Uterus (tissue), 4 donors: ENCODE data around the gene SNRNP70. TPM values are rescaled to one million over a fixed set of nuclear protein-coding genes. Genes with fewer than 3 reads are reported as not detected.
"Not testable (repeated sequence)": the region's sequence is repeated elsewhere in the genome, so short reads cannot be mapped to it uniquely, and the experiment has no call there.

Experiments
- DNase-seq, 2 donors: peaks; one replicate each; pipeline ENCODE4 v3.0.0-alpha.2; 2019 to 2020
- H3K27ac ChIP-seq, 2 donors: fragments of 200-600 bp; sonication (generic); 1 replicate in 1 of 2; 2 replicates in 1 of 2; pipeline ENCODE4 v1.5.1; 2016 to 2018
- H3K27me3 ChIP-seq, 2 donors: fragments of 200-600 bp; sonication (generic); one replicate each; pipeline ENCODE4 v1.5.1; 2018 to 2019; ENCODE audit warnings: control low read depth in 1 of 2
- H3K36me3 ChIP-seq, 2 donors: fragments of 200-600 bp; sonication (generic); one replicate each; pipeline ENCODE4 v1.5.1; 2019; ENCODE audit warnings: control low read depth in 1 of 2
- H3K4me1 ChIP-seq, 2 donors: fragments of 200-600 bp; sonication (generic); one replicate each; pipeline ENCODE4 v1.5.1; 2018 to 2019; ENCODE audit warnings: control low read depth in 1 of 2
- H3K4me3 ChIP-seq, 2 donors: fragments of 200-600 bp; sonication (generic); 1 replicate in 1 of 2; 2 replicates in 1 of 2; pipeline ENCODE4 v1.5.1; 2018 to 2019; ENCODE audit warnings: mild to moderate bottlenecking in 1 of 2
- H3K9me3 ChIP-seq, 2 donors: fragments of 200-600 bp; sonication (generic); one replicate each; pipeline ENCODE4 v1.5.1; 2019; ENCODE audit warnings: control low read depth in 1 of 2
- POLR2A ChIP-seq, 2 donors: fragments of 450-650 bp; IDR thresholded peaks; one replicate each; pipeline ENCODE4 v1.6.1; 2016; ENCODE audit warnings: antibody characterized with exemption in 2 of 2, mild to moderate bottlenecking in 1 of 2, moderate library complexity in 1 of 2
- intact Hi-C: fragments of 100-400 bp; cut with DNase I; formaldehyde crosslinking; loops from one replicate; pipeline ENCODE4 v1.15.1; 2023; ENCODE audit warnings: low total_unique reads
- total RNA-seq, 4 donors: library from RNA; depleted of rRNA in 3 of 4; stranded (reverse); fragments of >200 nt in 3 of 4; gene quantifications; one replicate each; pipeline versions ENCODE4 v1.1.0 to v1.2.4, GENCODE V29; 2014 to 2023
- TF ChIP-seq, protein P1 (sequence below), 4 experiments: fragments of 200-600 bp in 2 of 4; fragments of 450-650 bp in 2 of 4; sonication (generic) in 2 of 4; IDR thresholded peaks; one replicate each; pipeline ENCODE4 v1.5.1; 2016 to 2019; ENCODE audit warnings: antibody characterized with exemption in 4 of 4, mild to moderate bottlenecking in 2 of 4, moderate library complexity in 1 of 4
- donor health status: DM: yes; HTN: yes; CAD: no.

Gene SNRNP70, protein sequence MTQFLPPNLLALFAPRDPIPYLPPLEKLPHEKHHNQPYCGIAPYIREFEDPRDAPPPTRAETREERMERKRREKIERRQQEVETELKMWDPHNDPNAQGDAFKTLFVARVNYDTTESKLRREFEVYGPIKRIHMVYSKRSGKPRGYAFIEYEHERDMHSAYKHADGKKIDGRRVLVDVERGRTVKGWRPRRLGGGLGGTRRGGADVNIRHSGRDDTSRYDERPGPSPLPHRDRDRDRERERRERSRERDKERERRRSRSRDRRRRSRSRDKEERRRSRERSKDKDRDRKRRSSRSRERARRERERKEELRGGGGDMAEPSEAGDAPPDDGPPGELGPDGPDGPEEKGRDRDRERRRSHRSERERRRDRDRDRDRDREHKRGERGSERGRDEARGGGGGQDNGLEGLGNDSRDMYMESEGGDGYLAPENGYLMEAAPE
- total RNA-seq = 100 to 1,000 TPM; 196 to 462 (median 289) TPM

DNA sequence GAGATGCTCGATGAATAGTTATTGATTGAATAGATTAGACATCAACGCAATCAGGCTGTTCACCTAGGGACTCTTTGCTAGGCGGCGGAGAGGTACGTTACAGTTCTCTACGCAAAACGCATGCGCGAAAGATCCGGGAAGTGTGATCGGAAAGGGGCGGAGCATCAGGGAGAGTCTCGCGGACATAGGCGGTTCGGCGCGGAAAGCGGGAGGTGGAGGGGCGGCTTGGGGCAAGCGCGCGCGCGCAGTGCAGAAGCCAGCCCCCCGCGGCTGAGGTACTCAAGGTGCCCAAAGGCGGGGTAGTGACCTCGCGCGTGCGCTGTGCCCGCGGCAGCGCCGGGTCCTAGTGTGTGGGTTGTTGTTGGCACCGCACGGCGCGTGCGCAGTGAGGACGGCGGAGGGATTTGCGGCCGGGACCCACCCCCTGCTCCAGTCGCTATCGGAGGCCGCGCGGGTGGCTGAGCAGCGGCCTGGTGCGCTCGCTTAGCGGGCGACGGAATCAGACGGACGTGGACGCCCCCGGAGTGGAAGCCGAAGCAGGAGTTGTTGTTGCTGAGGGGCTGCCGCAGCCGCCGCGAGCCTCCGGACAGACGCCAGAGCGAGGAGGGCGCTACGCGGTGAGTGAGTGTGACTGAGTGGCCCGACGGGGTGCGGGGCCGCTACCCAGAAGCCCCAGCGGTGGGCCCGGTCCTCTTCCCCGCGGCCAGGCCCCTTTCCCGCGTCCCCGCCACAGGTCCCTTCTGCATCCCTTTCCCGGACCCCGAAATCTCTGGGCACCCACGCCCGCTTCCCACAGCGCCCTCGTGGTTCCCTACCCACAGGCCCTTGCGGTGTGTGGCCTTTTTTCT, at the start of gene SNRNP70:
Gene SNRNP70, plus strand, starts transcription at position 432 of the 848 bp plus-strand sequence. CDS start 964 bp downstream, outside the sequence.
- intact Hi-C loops = no loop called here

DNA sequence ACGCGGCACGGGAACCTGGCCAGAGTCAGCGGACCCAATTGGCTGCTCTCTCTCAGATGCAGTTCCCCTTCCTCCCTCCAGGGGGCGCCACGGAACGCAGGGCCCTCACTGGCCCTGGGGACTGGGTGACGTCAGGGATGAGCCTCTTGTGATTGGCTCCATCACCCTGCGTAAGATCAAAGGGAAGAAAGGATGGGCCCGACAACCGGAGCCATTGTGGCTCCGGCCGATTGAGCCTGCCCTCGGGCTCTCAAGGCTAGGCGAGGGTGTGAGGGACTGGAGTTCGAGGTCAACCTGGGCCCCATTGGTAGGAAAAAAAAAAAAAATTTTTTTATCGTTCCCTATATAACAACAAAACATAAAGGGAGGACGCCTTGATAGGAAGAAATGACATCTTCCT, 48.4 kb upstream of the SNRNP70 start, which contains the start of gene CGB1:
Gene CGB1, minus strand, starts transcription at position 81 of the 400 bp plus-strand sequence. CDS start 184 bp downstream, outside the sequence.
- H3K27me3 ChIP-seq, H3K36me3 ChIP-seq, DNase-seq, H3K9me3 ChIP-seq, intact Hi-C loops, H3K27ac ChIP-seq, H3K4me1 ChIP-seq, H3K4me3 ChIP-seq: not testable (repeated sequence)

More for the DNA sequence above, at the start of gene SNRNP70:
- Histone ChIP-seq H3K27ac (peak within 1 kb of the TSS; percentile 81 to 87), H3K9me3 (no peaks in the 10 kb centered on the region), H3K4me1 (peaks cover 0 to 19% of the 10 kb centered on the region in 2 donors), H3K36me3 (no peaks in the 10 kb centered on the region), H3K4me3 (peak within 1 kb of the TSS; percentile 93 to 94), H3K27me3 (no peaks in the 10 kb centered on the region)
- DNase-seq = peak; percentile 99
- TF ChIP-seq, protein P1, sequence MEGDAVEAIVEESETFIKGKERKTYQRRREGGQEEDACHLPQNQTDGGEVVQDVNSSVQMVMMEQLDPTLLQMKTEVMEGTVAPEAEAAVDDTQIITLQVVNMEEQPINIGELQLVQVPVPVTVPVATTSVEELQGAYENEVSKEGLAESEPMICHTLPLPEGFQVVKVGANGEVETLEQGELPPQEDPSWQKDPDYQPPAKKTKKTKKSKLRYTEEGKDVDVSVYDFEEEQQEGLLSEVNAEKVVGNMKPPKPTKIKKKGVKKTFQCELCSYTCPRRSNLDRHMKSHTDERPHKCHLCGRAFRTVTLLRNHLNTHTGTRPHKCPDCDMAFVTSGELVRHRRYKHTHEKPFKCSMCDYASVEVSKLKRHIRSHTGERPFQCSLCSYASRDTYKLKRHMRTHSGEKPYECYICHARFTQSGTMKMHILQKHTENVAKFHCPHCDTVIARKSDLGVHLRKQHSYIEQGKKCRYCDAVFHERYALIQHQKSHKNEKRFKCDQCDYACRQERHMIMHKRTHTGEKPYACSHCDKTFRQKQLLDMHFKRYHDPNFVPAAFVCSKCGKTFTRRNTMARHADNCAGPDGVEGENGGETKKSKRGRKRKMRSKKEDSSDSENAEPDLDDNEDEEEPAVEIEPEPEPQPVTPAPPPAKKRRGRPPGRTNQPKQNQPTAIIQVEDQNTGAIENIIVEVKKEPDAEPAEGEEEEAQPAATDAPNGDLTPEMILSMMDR (IDR thresholded peaks at IDR 0.05) = peak in 3 of 4 experiments; percentile 14 to 33 (median 21)
- TF ChIP-seq POLR2A (IDR thresholded peaks at IDR 0.05) = peak; percentile 57 to 91

DNA sequence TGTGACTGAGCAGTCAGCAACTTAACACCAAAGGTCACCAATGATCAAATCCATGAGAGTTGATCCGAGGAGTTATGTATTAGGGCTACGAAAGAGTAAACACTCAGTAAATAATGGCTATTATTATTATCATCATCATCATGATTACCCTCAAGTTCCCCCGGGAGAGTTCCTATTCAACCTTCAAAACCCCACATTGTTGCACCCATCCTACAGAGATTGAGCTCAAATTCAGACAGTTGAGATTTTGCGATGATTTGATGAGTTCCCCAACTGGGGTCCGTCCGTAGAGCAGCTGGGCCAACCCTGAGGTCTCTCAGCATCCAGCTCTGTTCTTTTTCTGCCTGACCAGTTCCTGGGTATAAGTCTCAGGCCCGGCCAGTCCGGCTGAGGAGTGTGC, 47.1 kb upstream of the SNRNP70 start:
- H3K27ac ChIP-seq, intact Hi-C loops, DNase-seq, H3K4me3 ChIP-seq, H3K27me3 ChIP-seq, H3K36me3 ChIP-seq, H3K9me3 ChIP-seq, H3K4me1 ChIP-seq: not testable (repeated sequence)

DNA sequence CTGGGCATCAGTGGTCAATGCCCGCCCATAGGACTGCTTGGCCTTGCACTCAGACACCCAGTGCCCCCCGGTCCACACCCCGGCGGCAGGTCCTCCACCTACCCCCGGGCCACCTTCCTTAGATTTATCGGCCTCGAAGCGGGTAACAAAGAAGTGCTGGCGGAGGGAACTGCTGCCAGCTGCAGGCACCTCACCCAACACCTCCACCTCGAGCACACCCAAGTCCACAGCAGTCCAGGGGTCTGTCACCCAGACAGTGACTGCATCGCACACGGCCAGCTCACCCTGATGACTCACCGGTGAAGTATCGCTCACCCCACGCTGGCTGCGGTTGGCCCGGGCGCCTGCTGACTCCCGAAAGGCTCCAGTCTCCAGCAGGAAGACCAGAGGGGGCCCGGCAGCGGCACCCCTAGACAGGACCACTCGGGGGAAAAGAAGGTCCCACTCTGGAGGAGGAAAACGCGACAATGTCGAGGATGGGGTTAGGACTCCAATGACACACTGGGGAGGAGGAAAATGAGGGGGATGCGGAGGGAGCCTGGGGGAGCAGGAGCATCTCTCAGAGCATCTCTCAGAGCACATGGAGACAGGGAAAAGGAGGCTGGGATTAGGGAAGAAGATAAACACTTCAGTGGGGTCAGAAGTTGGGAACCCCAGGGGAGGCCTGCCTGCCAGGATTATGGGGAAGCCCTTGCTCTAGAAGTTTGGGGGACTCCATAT, 46.5 kb upstream of the SNRNP70 start:
- intact Hi-C loops = not testable (repeated sequence)

DNA sequence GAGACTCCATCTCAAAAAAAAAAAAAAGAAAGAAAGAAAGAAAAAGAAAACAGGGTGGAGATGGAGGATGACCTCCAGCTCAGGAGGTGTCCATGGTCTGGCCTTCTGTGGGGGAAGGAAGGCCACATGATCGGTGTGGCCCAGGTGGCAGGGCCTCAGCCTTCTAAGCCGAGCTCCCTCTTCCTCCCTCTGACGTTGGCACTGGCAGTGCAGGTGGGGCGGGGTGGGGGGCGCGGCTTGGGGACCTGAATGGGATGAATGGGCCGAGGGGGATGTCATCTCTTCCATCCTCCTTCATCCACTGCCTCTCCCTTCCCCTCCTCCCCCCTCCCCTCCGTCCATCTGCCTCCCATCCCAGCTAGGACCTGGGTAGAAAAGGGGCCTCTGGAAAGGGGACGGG, 45.5 kb upstream of the SNRNP70 start:
- H3K27me3 ChIP-seq, H3K4me1 ChIP-seq, DNase-seq, intact Hi-C loops, H3K36me3 ChIP-seq, H3K9me3 ChIP-seq, H3K4me3 ChIP-seq, H3K27ac ChIP-seq: not testable (repeated sequence)

More for the DNA sequence above, 46.5 kb upstream of the SNRNP70 start:
- not testable (repeated sequence) for DNase-seq, H3K9me3 ChIP-seq, H3K27ac ChIP-seq, H3K36me3 ChIP-seq, H3K4me1 ChIP-seq, H3K4me3 ChIP-seq, H3K27me3 ChIP-seq

DNA sequence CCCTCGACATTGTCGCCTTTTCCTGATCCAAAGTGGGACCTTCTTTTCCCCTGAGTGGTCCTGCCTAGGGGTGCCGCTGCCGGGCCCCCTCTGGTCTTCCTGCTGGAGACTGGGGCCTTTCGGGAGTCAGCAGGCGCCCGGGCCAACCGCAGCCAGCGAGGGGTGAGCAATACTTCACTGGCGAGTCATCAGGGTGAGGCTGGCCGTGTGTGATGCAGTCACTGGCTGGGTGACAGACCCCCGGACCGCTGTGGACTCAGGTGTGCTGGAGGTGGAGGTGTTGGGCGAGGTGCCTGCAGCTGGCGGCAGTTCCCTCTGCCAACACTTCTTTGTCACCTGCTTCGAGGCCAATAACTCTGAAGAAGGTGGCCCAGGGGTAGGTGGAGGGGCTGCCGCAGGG, 43.1 kb upstream of the SNRNP70 start:
- no peaks in the 10 kb centered on the region for H3K9me3 ChIP-seq
- no peak for DNase-seq
- no peak overlapping the region for H3K27ac ChIP-seq
- H3K27me3 ChIP-seq = no peaks in the 10 kb centered on the region
- H3K4me3 ChIP-seq = no peak overlapping the region
- intact Hi-C loops = no loop called here
- TF ChIP-seq, protein P1 (IDR thresholded peaks at IDR 0.05) = no peak
- no peak for TF ChIP-seq POLR2A (IDR thresholded peaks at IDR 0.05)
- no peaks in the 10 kb centered on the region for H3K36me3 ChIP-seq
- no peaks in the 10 kb centered on the region for H3K4me1 ChIP-seq

DNA sequence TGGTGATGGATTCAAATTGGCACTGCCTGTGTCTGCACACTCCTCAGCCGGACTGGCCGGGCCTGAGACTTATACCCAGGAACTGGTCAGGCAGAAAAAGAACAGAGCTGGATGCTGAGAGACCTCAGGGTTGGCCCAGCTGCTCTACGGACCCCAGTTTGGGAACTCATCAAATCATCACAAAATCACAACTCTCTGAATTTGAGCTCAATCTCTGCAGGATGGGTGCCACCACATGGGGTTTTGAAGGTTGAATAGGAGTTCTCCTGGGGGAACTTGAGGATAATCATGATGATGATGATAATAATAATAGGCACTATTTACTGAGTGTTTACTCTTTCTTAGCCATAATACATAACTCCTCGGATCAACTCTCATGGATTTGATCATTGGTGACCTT, 42.6 kb upstream of the SNRNP70 start:
- H3K4me1 ChIP-seq, H3K4me3 ChIP-seq, H3K27ac ChIP-seq, H3K27me3 ChIP-seq, H3K9me3 ChIP-seq, intact Hi-C loops, H3K36me3 ChIP-seq, DNase-seq: not testable (repeated sequence)

DNA sequence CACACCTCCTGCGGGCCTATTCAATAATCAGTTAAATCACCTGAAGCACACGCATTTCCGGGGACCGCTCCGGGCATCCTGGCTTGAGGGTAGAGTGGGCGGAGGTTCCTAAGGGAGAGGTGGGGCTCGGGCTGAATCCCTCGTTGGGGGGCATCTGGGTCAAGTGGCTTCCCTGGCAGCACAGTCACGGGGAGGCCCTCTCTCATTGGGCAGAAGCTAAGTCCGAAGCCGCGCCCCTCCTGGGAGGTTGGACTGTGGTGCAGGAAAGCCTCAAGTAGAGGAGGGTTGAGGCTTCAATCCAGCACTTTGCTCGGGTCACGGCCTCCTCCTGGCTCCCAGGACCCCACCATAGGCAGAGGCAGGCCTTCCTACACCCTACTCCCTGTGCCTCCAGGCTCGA, 41.7 kb upstream of the SNRNP70 start, which contains the start of gene CGB5:
Gene CGB5, plus strand, starts transcription at position 301 of the 400 bp plus-strand sequence. CDS start 362 bp downstream, outside the sequence.
- H3K9me3 ChIP-seq, H3K36me3 ChIP-seq, H3K27ac ChIP-seq, H3K4me1 ChIP-seq, intact Hi-C loops, DNase-seq, H3K27me3 ChIP-seq, H3K4me3 ChIP-seq: not testable (repeated sequence)

DNA sequence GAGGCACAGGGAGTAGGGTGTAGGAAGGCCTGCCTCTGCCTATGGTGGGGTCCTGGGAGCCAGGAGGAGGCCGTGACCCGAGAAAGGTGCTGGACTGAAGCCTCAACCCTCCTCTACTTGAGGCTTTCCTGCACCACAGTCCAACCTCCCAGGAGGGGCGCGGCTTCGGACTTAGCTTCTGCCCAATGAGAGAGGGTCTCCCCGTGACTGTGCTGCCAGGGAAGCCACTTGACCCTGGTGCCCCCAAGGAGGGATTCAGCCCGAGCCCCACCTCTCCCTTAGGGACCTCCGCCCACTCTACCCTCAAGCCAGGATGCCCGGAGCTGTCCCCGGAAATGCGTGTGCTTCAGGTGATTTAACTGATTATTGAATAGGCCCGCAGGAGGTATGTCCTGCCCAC, 36.2 kb upstream of the SNRNP70 start, which contains the start of gene CGB8:
Gene CGB8, minus strand, starts transcription at position 101 of the 400 bp plus-strand sequence. CDS start 372 bp downstream, outside the sequence.
- H3K4me1 ChIP-seq, H3K27ac ChIP-seq, H3K36me3 ChIP-seq, H3K9me3 ChIP-seq, DNase-seq, H3K27me3 ChIP-seq, intact Hi-C loops, H3K4me3 ChIP-seq: not testable (repeated sequence)

DNA sequence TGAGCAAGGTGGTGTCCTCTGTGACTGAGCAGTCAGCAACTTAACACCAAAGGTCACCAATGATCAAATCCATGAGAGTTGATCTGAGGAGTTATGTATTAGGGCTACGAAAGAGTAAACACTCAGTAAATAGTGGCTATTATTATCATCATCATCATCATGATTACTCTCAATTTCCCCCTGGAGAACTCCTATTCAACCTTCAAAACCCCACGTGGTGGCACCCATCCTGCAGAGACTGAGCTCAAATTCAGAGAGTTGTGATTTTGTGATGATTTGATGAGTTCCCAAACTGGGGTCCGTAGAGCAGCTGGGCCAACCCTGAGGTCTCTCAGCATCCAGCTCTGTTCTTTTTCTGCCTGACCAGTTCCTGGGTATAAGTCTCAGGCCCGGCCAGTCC, 35.4 kb upstream of the SNRNP70 start:
- H3K4me3 ChIP-seq, H3K9me3 ChIP-seq, intact Hi-C loops, H3K27ac ChIP-seq, H3K4me1 ChIP-seq, H3K27me3 ChIP-seq, H3K36me3 ChIP-seq, DNase-seq: not testable (repeated sequence)
